Measurements from ENCODE around the gene PLPP3. TPM values are rescaled to one million over a fixed set of nuclear protein-coding genes. Genes with fewer than 3 reads are reported as not detected.

The PLPP3 gene
- total RNA-seq, 1 experiment from 2014 or later: 3.4 TPM

DNA sequence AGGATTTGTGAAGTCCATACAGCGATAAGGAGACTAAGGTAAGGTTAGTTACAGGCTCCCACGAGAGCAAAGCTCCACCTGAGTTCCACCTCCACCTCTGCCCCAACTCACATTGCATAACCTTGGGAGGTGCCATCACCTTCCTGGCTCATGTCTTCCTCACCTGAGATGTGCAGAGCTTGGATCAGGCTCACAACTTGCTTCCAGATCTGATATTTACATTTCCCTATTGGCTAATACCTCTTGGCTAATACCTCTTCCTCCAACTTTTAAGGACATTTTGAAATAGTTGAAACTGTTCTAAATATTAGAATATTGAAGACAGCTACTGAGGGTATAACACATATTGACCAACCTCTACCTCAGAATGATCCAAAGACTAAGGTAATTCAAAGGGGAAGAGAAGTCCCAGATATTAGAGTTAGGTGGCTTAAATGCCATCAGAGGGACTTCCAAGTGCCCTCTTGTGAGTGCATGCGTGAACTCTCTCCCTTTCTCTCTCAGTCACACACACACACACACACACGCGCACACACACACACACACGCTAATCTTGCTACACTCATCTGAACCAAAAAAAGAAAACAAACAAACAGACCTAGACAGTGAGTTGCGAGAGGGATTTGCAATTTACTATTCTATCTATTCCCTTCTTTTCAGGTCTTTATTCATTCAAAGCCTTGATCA is 134.3 kb downstream of the PLPP3 start:
- H3K4me2 ChIP-seq (ENCODE audit: low read length): no peak overlapping the region
- TF ChIP-seq, protein P1, sequence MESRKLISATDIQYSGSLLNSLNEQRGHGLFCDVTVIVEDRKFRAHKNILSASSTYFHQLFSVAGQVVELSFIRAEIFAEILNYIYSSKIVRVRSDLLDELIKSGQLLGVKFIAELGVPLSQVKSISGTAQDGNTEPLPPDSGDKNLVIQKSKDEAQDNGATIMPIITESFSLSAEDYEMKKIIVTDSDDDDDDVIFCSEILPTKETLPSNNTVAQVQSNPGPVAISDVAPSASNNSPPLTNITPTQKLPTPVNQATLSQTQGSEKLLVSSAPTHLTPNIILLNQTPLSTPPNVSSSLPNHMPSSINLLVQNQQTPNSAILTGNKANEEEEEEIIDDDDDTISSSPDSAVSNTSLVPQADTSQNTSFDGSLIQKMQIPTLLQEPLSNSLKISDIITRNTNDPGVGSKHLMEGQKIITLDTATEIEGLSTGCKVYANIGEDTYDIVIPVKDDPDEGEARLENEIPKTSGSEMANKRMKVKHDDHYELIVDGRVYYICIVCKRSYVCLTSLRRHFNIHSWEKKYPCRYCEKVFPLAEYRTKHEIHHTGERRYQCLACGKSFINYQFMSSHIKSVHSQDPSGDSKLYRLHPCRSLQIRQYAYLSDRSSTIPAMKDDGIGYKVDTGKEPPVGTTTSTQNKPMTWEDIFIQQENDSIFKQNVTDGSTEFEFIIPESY (IDR thresholded peaks at IDR 0.05; ENCODE audit: extremely low read depth, insufficient replicate concordance, low read length): no peak
- TF ChIP-seq CEBPB (IDR thresholded peaks at IDR 0.05; ENCODE audit: low read depth) (no peak), SIN3A (IDR thresholded peaks at IDR 0.05; ENCODE audit: low read depth) (no peak), ZNF274 (IDR thresholded peaks at IDR 0.05; ENCODE audit: low read depth, low read length) (no peak), EGR1 (IDR thresholded peaks at IDR 0.05; ENCODE audit: low read depth) (no peak), FOSL1 (IDR thresholded peaks at IDR 0.05; ENCODE audit: low read depth) (no peak), EZH2 (IDR thresholded peaks at IDR 0.05) (no peak), POLR2AphosphoS5 (IDR thresholded peaks at IDR 0.05; ENCODE audit: low read depth, low read length) (no peak)
- no TSS peak for BruUV-seq (replicated peaks)
- ChIA-PET POLR2A (no interaction called here), RAD21 (ENCODE audit: low non-redundant PET in 1 of 2, low total read pairs in 2 of 2, uncharacterized antibody in 2 of 2, unreplicated experiment in 2 of 2) (interaction anchor here in 1 of 2 experiments (0.7 kb wide), 1 partner anchor 140 kb away, joined by 3 read pairs; no protein-coding TSS in a partner anchor), CTCF (no interaction called here)
- no peaks in the 10 kb centered on the region for H3K9me3 ChIP-seq (ENCODE audit: control insufficient read depth in 1 of 2, insufficient read depth in 1 of 2, low read depth in 1 of 2, low read length in 2 of 2)
- H3K36me3 ChIP-seq (ENCODE audit: control insufficient read depth in 1 of 2, insufficient read depth in 2 of 2, low read length in 2 of 2): no peaks in the 10 kb centered on the region
- H3K9ac ChIP-seq (ENCODE audit: low read length): no peak overlapping the region
- 0 out of 2 replicates have a peak, but pooled peaks cover 4% of the 10 kb centered on the region for H3K27me3 ChIP-seq (ENCODE audit: insufficient read depth, low read length)
- H4K20me1 ChIP-seq (ENCODE audit: insufficient read depth): no peaks in the 10 kb centered on the region
- no peaks in the 10 kb centered on the region for H3K79me2 ChIP-seq (ENCODE audit: insufficient read depth, low read length)
- intact Hi-C loops (cut with micrococcal nuclease): no loop called here
- no peak overlapping the region for H3K27ac ChIP-seq (ENCODE audit: low read depth, low read length)
- no peak overlapping the region for H2AFZ ChIP-seq (ENCODE audit: low read depth, low read length, poor library complexity, severe bottlenecking)
- no peak overlapping the region for H3K4me3 ChIP-seq (replicated peaks in 1 of 2; ENCODE audit: low read depth in 1 of 2, low read length in 2 of 2)
- no peaks in the 10 kb centered on the region for H3K9me2 ChIP-seq (ENCODE audit: insufficient read depth)
- H3K4me1 ChIP-seq (ENCODE audit: control insufficient read depth in 1 of 2, insufficient read depth in 2 of 2, low read length in 2 of 2): peaks cover 0 to 3% of the 10 kb centered on the region in 2 experiments; a peak in 1 of 4 replicates
- ATAC-seq (no peak), DNase-seq (ENCODE audit: low read depth, low spot score) (no peak)

Other genes with a start within 250 kb of the PLPP3 start
- 1.6 TPM for gene PRKAA2, start 65.8 kb upstream of the PLPP3 start, total RNA-seq (2021; ENCODE audit: unreplicated experiment)
- not detected for gene FYB2, start 239.8 kb upstream of the PLPP3 start, total RNA-seq (2021; ENCODE audit: unreplicated experiment)